NB4 (cell line): ENCODE results near the gene TMCO1.

Source experiments
- MYC ChIP-seq: IDR thresholded peaks from 2 replicates; pipeline ENCODE4 v1.6.1; 2011; ENCODE audit warnings: low read depth, low read length
- POLR2A ChIP-seq: IDR thresholded peaks from 2 replicates; pipeline ENCODE4 v1.6.1; 2011; ENCODE audit warnings: mild to moderate bottlenecking; ENCODE audit not compliant: insufficient read length; ENCODE audit errors: extremely low read depth
- TF ChIP-seq, protein P1 (sequence below): IDR thresholded peaks from one replicate; pipeline ENCODE4 v1.5.1; 2012; ENCODE audit warnings: low read depth, low read length
- TF ChIP-seq, protein P2 (sequence below): IDR thresholded peaks from 2 replicates; pipeline ENCODE4 v1.6.1; 2011; ENCODE audit warnings: low read depth, low read length

DNA sequence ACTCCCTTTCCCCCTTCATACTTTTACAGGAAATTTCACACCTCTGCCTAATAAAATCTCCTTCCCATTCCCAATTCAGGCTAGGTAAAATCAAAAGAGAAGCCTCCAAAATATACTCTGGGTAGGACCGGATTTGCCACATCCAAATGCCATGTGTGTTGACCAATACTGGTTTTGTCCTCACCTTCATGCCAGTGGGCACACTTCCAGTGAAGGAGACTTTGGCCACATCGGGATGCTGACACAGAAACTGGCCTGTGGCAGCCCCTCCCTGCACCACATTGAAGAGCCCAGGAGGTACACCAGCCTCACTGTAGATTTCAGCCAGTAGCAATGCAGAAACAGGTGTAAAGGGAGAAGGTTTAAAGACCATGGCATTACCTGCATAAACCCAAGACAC is 88.4 kb downstream of the TMCO1 start:
- TF ChIP-seq, protein P1, sequence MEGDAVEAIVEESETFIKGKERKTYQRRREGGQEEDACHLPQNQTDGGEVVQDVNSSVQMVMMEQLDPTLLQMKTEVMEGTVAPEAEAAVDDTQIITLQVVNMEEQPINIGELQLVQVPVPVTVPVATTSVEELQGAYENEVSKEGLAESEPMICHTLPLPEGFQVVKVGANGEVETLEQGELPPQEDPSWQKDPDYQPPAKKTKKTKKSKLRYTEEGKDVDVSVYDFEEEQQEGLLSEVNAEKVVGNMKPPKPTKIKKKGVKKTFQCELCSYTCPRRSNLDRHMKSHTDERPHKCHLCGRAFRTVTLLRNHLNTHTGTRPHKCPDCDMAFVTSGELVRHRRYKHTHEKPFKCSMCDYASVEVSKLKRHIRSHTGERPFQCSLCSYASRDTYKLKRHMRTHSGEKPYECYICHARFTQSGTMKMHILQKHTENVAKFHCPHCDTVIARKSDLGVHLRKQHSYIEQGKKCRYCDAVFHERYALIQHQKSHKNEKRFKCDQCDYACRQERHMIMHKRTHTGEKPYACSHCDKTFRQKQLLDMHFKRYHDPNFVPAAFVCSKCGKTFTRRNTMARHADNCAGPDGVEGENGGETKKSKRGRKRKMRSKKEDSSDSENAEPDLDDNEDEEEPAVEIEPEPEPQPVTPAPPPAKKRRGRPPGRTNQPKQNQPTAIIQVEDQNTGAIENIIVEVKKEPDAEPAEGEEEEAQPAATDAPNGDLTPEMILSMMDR: no peak
- no peak for TF ChIP-seq MYC
- TF ChIP-seq POLR2A: no peak
- TF ChIP-seq, protein P2, sequence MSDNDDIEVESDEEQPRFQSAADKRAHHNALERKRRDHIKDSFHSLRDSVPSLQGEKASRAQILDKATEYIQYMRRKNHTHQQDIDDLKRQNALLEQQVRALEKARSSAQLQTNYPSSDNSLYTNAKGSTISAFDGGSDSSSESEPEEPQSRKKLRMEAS: no peak
